ENCODE measurements around the gene KIF26B. TPM values are rescaled to one million over a fixed set of nuclear protein-coding genes. Genes with fewer than 3 reads are reported as not detected.

KIF26B gene
- total RNA-seq, 6 experiments from 2014 or later, result 0.31 to 0.55 (median 0.35) TPM

DNA sequence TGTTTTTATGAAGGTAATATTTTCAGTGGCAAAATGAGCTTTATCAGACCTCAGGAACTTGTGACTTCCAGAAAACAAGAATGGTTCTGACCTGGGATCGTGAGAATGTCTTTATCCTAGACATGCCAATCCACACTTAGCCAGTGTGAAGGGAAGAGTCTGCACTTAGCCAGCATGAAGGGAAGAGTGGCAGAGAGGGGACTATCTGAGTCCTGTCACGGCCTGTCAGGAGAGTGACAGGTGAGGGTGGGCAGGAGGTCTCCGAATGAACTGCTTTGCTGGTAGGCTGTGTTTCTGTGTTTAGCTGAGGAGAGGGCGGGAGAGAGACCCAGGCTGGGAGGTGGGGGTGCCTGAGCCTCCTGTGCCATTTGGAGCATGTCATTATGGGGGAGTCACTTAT lies 173.1 kb downstream of the KIF26B start:
- DNase-seq, result no peak
- H3K9me3 ChIP-seq, result no peaks in the 10 kb centered on the region
- no peak overlapping the region for H3K4me3 ChIP-seq
- intact Hi-C loops (cut with DNase I), result no loop called here
- no peak overlapping the region for H3K27ac ChIP-seq
- H3K27me3 ChIP-seq, result no peaks in the 10 kb centered on the region
- no peak for TF ChIP-seq CTCF (IDR thresholded peaks at IDR 0.05)
- no peak for TF ChIP-seq POLR2A (IDR thresholded peaks at IDR 0.05)
- H3K4me1 ChIP-seq, result no peaks in the 10 kb centered on the region
- no peak for ATAC-seq
- WGBS (ENCODE audit: insufficient coverage, low coverage, low lambda C conversion rate, missing lambda C conversion rate), result 64% methylated on average over 3 of the region's 4 CpGs
- H3K36me3 ChIP-seq, result no peaks in the 10 kb centered on the region

DNA sequence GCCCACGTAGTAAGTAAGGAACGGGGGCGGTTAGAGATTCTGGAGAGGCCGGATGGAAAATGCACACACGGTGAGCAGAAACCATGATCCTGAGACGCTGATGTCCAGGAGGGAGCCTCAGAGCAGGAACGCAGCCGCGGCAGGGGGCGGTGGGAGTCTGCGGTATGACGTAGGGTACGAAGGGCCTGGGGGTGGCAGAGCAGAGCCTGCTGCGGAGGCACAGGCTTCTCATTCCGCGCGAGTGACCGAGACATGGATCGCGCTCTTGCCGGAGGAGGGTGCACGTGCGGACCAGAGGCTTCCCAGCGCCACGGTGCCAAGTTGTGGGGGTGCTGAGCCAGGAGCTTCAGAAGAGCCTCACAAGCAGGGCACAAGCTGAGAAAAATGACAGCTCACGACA lies 176.2 kb downstream of the KIF26B start:
- WGBS (ENCODE audit: insufficient coverage, low coverage, low lambda C conversion rate, missing lambda C conversion rate), result 90% methylated on average over 10 of the region's 26 CpGs
- no peaks in the 10 kb centered on the region for H3K27me3 ChIP-seq
- H3K9me3 ChIP-seq, result no peaks in the 10 kb centered on the region
- H3K36me3 ChIP-seq, result no peaks in the 10 kb centered on the region
- DNase-seq (no peak), ATAC-seq (no peak)
- H3K4me3 ChIP-seq, result no peak overlapping the region
- no peak for TF ChIP-seq CTCF (IDR thresholded peaks at IDR 0.05)
- TF ChIP-seq POLR2A (IDR thresholded peaks at IDR 0.05), result no peak
- H3K4me1 ChIP-seq, result no peaks in the 10 kb centered on the region
- H3K27ac ChIP-seq, result no peak overlapping the region
- intact Hi-C loops (cut with DNase I), result no loop called here

DNA sequence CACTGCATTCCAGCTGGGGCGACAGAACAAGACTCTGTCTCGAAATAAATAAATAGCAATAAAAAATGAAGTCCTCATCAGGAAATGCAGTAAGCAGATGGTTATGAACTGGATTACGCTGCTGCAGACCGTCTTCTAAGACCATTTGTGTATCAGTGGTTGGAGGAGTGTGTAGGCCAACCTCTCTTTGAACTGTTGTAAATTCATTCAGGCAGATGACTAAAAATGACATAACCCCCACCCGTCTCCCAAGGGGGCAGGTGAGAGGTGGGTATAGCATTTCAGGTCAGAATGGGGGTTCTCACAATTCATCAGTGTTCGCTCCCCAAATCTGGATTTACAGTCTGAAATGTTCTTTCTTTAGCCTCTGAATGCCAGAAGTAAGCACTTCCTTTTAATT lies 177.3 kb downstream of the KIF26B start:
- no peak for DNase-seq
- TF ChIP-seq CTCF (IDR thresholded peaks at IDR 0.05) (no peak), POLR2A (IDR thresholded peaks at IDR 0.05) (no peak)

GRCh38 chr1:245332513-245332912 lies 177.7 kb downstream of the KIF26B start:
- no peaks in the 10 kb centered on the region for H3K36me3 ChIP-seq
- WGBS (ENCODE audit: insufficient coverage, low coverage, low lambda C conversion rate, missing lambda C conversion rate), result 64% methylated on average over 6 of the region's 6 CpGs
- no peaks in the 10 kb centered on the region for H3K27me3 ChIP-seq
- DNase-seq, result no peak
- H3K4me1 ChIP-seq, result no peaks in the 10 kb centered on the region
- no peak for TF ChIP-seq CTCF (IDR thresholded peaks at IDR 0.05)
- no peak for TF ChIP-seq POLR2A (IDR thresholded peaks at IDR 0.05)
- no peak overlapping the region for H3K27ac ChIP-seq
- no peak for ATAC-seq
- H3K4me3 ChIP-seq, result no peak overlapping the region
- intact Hi-C loops (cut with DNase I), result no loop called here
- no peaks in the 10 kb centered on the region for H3K9me3 ChIP-seq

More for the DNA sequence above, 177.3 kb downstream of the KIF26B start:
- no peak overlapping the region for H3K4me3 ChIP-seq
- WGBS (ENCODE audit: insufficient coverage, low coverage, low lambda C conversion rate, missing lambda C conversion rate), result 74% methylated on average over 5 of the region's 6 CpGs
- ATAC-seq, result no peak
- H3K4me1 ChIP-seq, result no peaks in the 10 kb centered on the region
- intact Hi-C loops (cut with DNase I), result no loop called here
- no peak overlapping the region for H3K27ac ChIP-seq
- no peaks in the 10 kb centered on the region for H3K36me3 ChIP-seq
- no peaks in the 10 kb centered on the region for H3K27me3 ChIP-seq
- H3K9me3 ChIP-seq, result no peaks in the 10 kb centered on the region

DNA sequence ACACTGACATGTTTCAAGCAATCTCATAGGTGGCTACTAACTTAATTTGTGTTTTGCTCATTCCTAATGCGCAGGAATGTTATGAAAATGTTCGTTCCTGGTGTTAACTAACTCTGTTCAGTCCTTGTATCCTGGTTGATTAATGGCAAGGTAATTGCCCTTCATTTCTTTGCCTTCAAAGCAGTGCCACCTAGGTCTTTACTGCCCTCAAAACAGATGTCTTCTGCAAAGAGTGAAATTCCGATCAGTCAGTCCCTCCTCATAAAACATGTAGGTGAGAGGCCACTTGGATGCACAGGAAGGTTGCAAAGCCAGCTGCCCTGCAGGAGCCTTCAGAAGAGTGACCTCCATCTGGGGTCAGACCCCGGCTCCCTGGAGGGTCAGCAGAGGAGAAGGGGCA lies 179.4 kb downstream of the KIF26B start:
- Histone ChIP-seq H3K36me3 (no peaks in the 10 kb centered on the region), H3K9me3 (no peaks in the 10 kb centered on the region), H3K4me1 (no peaks in the 10 kb centered on the region), H3K27me3 (no peaks in the 10 kb centered on the region), H3K4me3 (no peak overlapping the region), H3K27ac (no peak overlapping the region)
- WGBS (ENCODE audit: insufficient coverage, low coverage, low lambda C conversion rate, missing lambda C conversion rate), result 90% methylated on average over 4 of the region's 4 CpGs
- TF ChIP-seq POLR2A (IDR thresholded peaks at IDR 0.05), result no peak
- no peak for TF ChIP-seq CTCF (IDR thresholded peaks at IDR 0.05)
- DNase-seq (no peak), ATAC-seq (no peak)
- intact Hi-C loops (cut with DNase I), result no loop called here
